Right ventricle myocardium superior (tissue), 1 donor: ENCODE results near the gene SH3BGR. TPM values are rescaled to one million over a fixed set of nuclear protein-coding genes. Genes with fewer than 3 reads are reported as not detected.

Source experiments
- microRNA-seq: library from miRNA; unstranded; fragments of <30 nt; microRNA quantifications from one replicate; pipeline ENCODE4 v1.2.0, GENCODE V29; 2020
- total RNA-seq: library from RNA; stranded (reverse); fragmentation: NEBNext Ultra II Directional; extraction: Animal tissue kit (Norgen Biotek cat#: 25700); gene quantifications from one replicate; pipeline ENCODE4 v1.2.1, GENCODE V29; 2021
- donor health status: DM: no; HTN: yes; CAD: no; lungs with severe emphysema.

SH3BGR gene
- total RNA-seq, 1 donor from 2014 or later = 105 TPM

Small RNA genes lying within 50 kb of the gene (microRNA-seq; reads per million reads assigned to microRNA genes)
- not detected for gene MIR6508

Other genes with a start within 250 kb of the SH3BGR start
- gene BRWD1, start 138.3 kb upstream of the SH3BGR start, total RNA-seq = 29.1 TPM
- gene HMGN1, start 102.9 kb upstream of the SH3BGR start, total RNA-seq = 54.5 TPM
- gene LCA5L, start 6.2 kb upstream of the SH3BGR start, total RNA-seq = 0.83 TPM
- 0.03 TPM for gene B3GALT5, start 161.0 kb downstream of the SH3BGR start, total RNA-seq